ENCODE data around the gene EYS.

DNA sequence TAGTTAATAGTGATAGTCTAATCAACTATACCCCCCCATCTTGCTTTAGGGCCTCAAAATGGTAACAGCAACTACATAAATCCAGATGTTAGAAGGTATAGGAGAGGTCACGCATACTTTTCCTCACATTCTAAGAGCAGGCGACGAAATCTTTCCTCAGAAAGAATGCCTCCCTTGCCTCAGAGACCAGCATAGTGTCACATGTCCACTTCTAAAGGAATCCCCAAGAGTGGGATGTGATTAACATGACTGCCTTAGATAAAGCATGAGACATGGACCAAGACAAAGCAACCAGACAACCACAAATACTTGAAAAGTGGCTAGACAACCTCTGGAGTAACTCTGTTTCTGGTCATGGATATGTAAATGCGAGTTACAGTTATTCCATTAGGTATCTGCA is 710.7 kb downstream of the EYS start:
- no peak for TF ChIP-seq POLR2AphosphoS5 (IDR thresholded peaks at IDR 0.05)
- TF ChIP-seq, protein P1, sequence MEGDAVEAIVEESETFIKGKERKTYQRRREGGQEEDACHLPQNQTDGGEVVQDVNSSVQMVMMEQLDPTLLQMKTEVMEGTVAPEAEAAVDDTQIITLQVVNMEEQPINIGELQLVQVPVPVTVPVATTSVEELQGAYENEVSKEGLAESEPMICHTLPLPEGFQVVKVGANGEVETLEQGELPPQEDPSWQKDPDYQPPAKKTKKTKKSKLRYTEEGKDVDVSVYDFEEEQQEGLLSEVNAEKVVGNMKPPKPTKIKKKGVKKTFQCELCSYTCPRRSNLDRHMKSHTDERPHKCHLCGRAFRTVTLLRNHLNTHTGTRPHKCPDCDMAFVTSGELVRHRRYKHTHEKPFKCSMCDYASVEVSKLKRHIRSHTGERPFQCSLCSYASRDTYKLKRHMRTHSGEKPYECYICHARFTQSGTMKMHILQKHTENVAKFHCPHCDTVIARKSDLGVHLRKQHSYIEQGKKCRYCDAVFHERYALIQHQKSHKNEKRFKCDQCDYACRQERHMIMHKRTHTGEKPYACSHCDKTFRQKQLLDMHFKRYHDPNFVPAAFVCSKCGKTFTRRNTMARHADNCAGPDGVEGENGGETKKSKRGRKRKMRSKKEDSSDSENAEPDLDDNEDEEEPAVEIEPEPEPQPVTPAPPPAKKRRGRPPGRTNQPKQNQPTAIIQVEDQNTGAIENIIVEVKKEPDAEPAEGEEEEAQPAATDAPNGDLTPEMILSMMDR (IDR thresholded peaks at IDR 0.05), result no peak
